Liver (tissue), 9 donors: Measurements from ENCODE around the gene NARS2. TPM values are rescaled to one million over a fixed set of nuclear protein-coding genes. Genes with fewer than 3 reads are reported as not detected.

Experiments used
- DNase-seq: peaks from one replicate; pipeline ENCODE4 v3.0.0-alpha.2; 2017; ENCODE audit warnings: low spot score
- H3K27ac ChIP-seq, 2 donors: one replicate each; pipeline ENCODE4 v1.7.0; 2013; ENCODE audit warnings: inconsistent platforms in 2 of 2, low read length in 2 of 2, control low read depth in 1 of 2, low read depth in 1 of 2, mild to moderate bottlenecking in 1 of 2
- H3K27me3 ChIP-seq, 4 donors: one replicate each; pipeline versions ENCODE4 v1.6.1 to v1.7.0; 2013; ENCODE audit warnings: low read length in 3 of 4, inconsistent platforms in 1 of 4, mild to moderate bottlenecking in 1 of 4, moderate library complexity in 1 of 4; ENCODE audit not compliant: control insufficient read depth in 4 of 4, insufficient read depth in 4 of 4
- H3K36me3 ChIP-seq, 4 donors: one replicate each; pipeline versions ENCODE4 v1.6.1 to v1.7.0; 2013; ENCODE audit warnings: low read length in 3 of 4, mild to moderate bottlenecking in 3 of 4, low read depth in 1 of 4, moderate library complexity in 1 of 4; ENCODE audit not compliant: control insufficient read depth in 4 of 4, insufficient read depth in 3 of 4
- H3K4me1 ChIP-seq, 4 donors: one replicate each; pipeline versions ENCODE4 v1.6.1 to v1.7.0; 2013; ENCODE audit warnings: low read length in 3 of 4, mild to moderate bottlenecking in 3 of 4, moderate library complexity in 1 of 4; ENCODE audit not compliant: control insufficient read depth in 4 of 4, insufficient read depth in 4 of 4
- H3K4me3 ChIP-seq, 3 donors: one replicate each; pipeline versions ENCODE4 v1.6.1 to v1.7.0; 2013; ENCODE audit warnings: low read length in 3 of 3, control low read depth in 1 of 3, low read depth in 1 of 3, mild to moderate bottlenecking in 1 of 3
- H3K9ac ChIP-seq, 2 donors: one replicate each; pipeline ENCODE4 v1.7.0; 2013; ENCODE audit warnings: low read length in 2 of 2, mild to moderate bottlenecking in 2 of 2, moderate library complexity in 2 of 2, control low read depth in 1 of 2, low read depth in 1 of 2
- H3K9me3 ChIP-seq, 4 donors: one replicate each; pipeline versions ENCODE4 v1.6.1 to v1.7.0; 2013; ENCODE audit warnings: low read length in 3 of 4; ENCODE audit not compliant: control insufficient read depth in 4 of 4
- ATF3 ChIP-seq: IDR thresholded peaks from 2 replicates; pipeline ENCODE4 v1.6.1; 2016; ENCODE audit warnings: antibody characterized with exemption
- CTCF ChIP-seq: fragments of 150-350 bp; IDR thresholded peaks from 2 replicates; pipeline ENCODE4 v1.5.1; 2017; ENCODE audit warnings: improper control_type of control experiment, low read depth, low read length; ENCODE audit not compliant: missing input control
- EGR1 ChIP-seq, 2 donors: IDR thresholded peaks; 2 replicates each; pipeline ENCODE4 v1.6.1; 2016 to 2018; ENCODE audit warnings: antibody characterized with exemption in 2 of 2, low read depth in 2 of 2
- FOXA1 ChIP-seq: IDR thresholded peaks from 2 replicates; pipeline ENCODE4 v1.6.1; 2016; ENCODE audit warnings: antibody characterized with exemption
- FOXA2 ChIP-seq: IDR thresholded peaks from 2 replicates; pipeline ENCODE4 v1.6.1; 2016; ENCODE audit warnings: antibody characterized with exemption
- GABPA ChIP-seq, 2 donors: IDR thresholded peaks in 1 of 2; conservative IDR thresholded peaks in 1 of 2; 2 replicates each; pipeline ENCODE4 v1.6.1; 2016; ENCODE audit warnings: antibody characterized with exemption in 2 of 2, mild to moderate bottlenecking in 1 of 2, moderate library complexity in 1 of 2
- HNF4A ChIP-seq, 2 donors: conservative IDR thresholded peaks; 2 replicates each; pipeline ENCODE4 v1.6.1; 2016; ENCODE audit warnings: antibody characterized with exemption in 2 of 2, mild to moderate bottlenecking in 2 of 2
- HNF4G ChIP-seq: IDR thresholded peaks from 2 replicates; pipeline ENCODE4 v1.6.1; 2016; ENCODE audit warnings: antibody characterized with exemption
- JUND ChIP-seq, 2 donors: IDR thresholded peaks; 2 replicates each; pipeline ENCODE4 v1.6.1; 2016; ENCODE audit warnings: antibody characterized with exemption in 2 of 2
- MAX ChIP-seq: IDR thresholded peaks from 2 replicates; pipeline ENCODE4 v1.6.1; 2016; ENCODE audit warnings: antibody characterized with exemption
- NR2F2 ChIP-seq: IDR thresholded peaks from 2 replicates; pipeline ENCODE4 v1.6.1; 2016; ENCODE audit warnings: antibody characterized with exemption
- RAD21 ChIP-seq, 2 donors: IDR thresholded peaks; 2 replicates each; pipeline ENCODE4 v1.6.1; 2016; ENCODE audit warnings: antibody characterized with exemption in 2 of 2, mild to moderate bottlenecking in 2 of 2
- REST ChIP-seq: IDR thresholded peaks from 2 replicates; pipeline ENCODE4 v1.6.1; 2016; ENCODE audit warnings: antibody characterized with exemption, mild to moderate bottlenecking
- RXRA ChIP-seq, 2 donors: IDR thresholded peaks; 2 replicates each; pipeline ENCODE4 v1.6.1; 2017 to 2018; ENCODE audit warnings: antibody characterized with exemption in 2 of 2, mild to moderate bottlenecking in 1 of 2
- SP1 ChIP-seq: IDR thresholded peaks from 2 replicates; pipeline ENCODE4 v1.6.1; 2018; ENCODE audit warnings: antibody characterized with exemption, mild to moderate bottlenecking
- TAF1 ChIP-seq: conservative IDR thresholded peaks from 2 replicates; pipeline ENCODE4 v1.6.1; 2016; ENCODE audit warnings: antibody characterized with exemption, mild to moderate bottlenecking
- YY1 ChIP-seq: IDR thresholded peaks from 2 replicates; pipeline ENCODE4 v1.6.1; 2016; ENCODE audit warnings: antibody characterized with exemption, mild to moderate bottlenecking
- ZBTB33 ChIP-seq: IDR thresholded peaks from 2 replicates; pipeline ENCODE4 v1.6.1; 2016; ENCODE audit warnings: antibody characterized with exemption
- WGBS: extraction: QIAGEN DNeasy Blood & Tissue Kit; methylation state at CpG from one replicate; pipeline ENCODE4 v1.1.7; 2013; 5-methylcytosine and 5-hydroxymethylcytosine counted together
- polyA plus RNA-seq, 2 donors: library from polyadenylated mRNA; stranded (reverse) in 1 of 2; unstranded in 1 of 2; fragments of 200-250 nt in 1 of 2; fragments of >200 nt in 1 of 2; fragmentation: Nextera tagmentation in 1 of 2; extraction: Ambion mirVana in 1 of 2; gene quantifications; one replicate each; pipeline versions ENCODE4 v1.2.1 to v1.2.3, GENCODE V29; 2013 to 2015
- total RNA-seq, 2 donors: library from RNA; depleted of rRNA; stranded (reverse); fragments of >200 nt; gene quantifications; one replicate each; pipeline ENCODE4 v1.2.3, GENCODE V29; 2014
- donor health status: healthy.
- donor health status: healthy.
- donor health status: healthy.
- donor health status: healthy.
- donor health status: healthy.

NARS2 gene
- total and polyA plus RNA-seq, 4 donors: 10.4 to 19.4 (median 11.8) TPM

- Histone ChIP-seq H3K27me3 (no peaks in the 10 kb centered on the region), H3K4me3 (no peak overlapping the region), H3K9me3 (no peaks in the 10 kb centered on the region), H3K27ac (no peak overlapping the region), H3K36me3 (peaks cover 0 to 1% (median 0%) of the 10 kb centered on the region in 4 donors), H3K4me1 (no peaks in the 10 kb centered on the region), H3K9ac (no peak overlapping the region)
- no peak for TF ChIP-seq EGR1 (IDR thresholded peaks at IDR 0.05; ENCODE audit: low read depth in 2 of 2)
- TF ChIP-seq GABPA (IDR thresholded peaks at IDR 0.05 in 1 of 2, conservative IDR thresholded peaks at IDR 0.05 in 1 of 2): no peak
- TF ChIP-seq JUND (IDR thresholded peaks at IDR 0.05): no peak
- no peak for TF ChIP-seq MAX
- TF ChIP-seq SP1: no peak
- TF ChIP-seq REST: no peak
- TF ChIP-seq NR2F2: no peak
- TF ChIP-seq RXRA (IDR thresholded peaks at IDR 0.05): no peak
- TF ChIP-seq HNF4A (conservative IDR thresholded peaks at IDR 0.05): no peak
- no peak for TF ChIP-seq ATF3
- TF ChIP-seq FOXA2: no peak
- no peak for TF ChIP-seq HNF4G
- no peak for TF ChIP-seq ZBTB33
- no peak for TF ChIP-seq YY1
- no peak for TF ChIP-seq RAD21 (IDR thresholded peaks at IDR 0.05)
- no peak for TF ChIP-seq CTCF
- no peak for TF ChIP-seq FOXA1
- no peak for TF ChIP-seq TAF1
- DNase-seq: no peak
- WGBS: 96% methylated on average over 2 of the region's 2 CpGs
Measured at GRCh38 chr11:78478536-78478935, 96.1 kb downstream of the NARS2 start.
